Left ventricle myocardium superior (tissue), 1 donor: Measurements from ENCODE around the gene CCDC185. TPM values are rescaled to one million over a fixed set of nuclear protein-coding genes. Genes with fewer than 3 reads are reported as not detected.
A peak's percentile ranks its signal among the peaks of the same experiment; 100 is the strongest.
"Not testable (repeated sequence)": the region's sequence is repeated elsewhere in the genome, so short reads cannot be mapped to it uniquely, and the experiment has no call there.

Experiments
- ATAC-seq: fragments of 200-7000 bp; cut with Tn5 transposase; one replicate; pipeline ENCODE4 v1.9.1; 2020; ENCODE audit warnings: mild to moderate bottlenecking, moderate library complexity
- DNase-seq: peaks from one replicate; pipeline ENCODE4 v3.0.0-alpha.2; 2020
- intact Hi-C: fragments of 100-400 bp; cut with micrococcal nuclease; formaldehyde crosslinking; loops from one replicate; pipeline ENCODE4 v1.11.0; 2022
- total RNA-seq: library from RNA; stranded (reverse); fragmentation: NEBNext Ultra II Directional; extraction: Animal tissue kit (Norgen Biotek cat#: 25700); gene quantifications from one replicate; pipeline ENCODE4 v1.2.1, GENCODE V29; 2021
- donor health status: DM: no; HTN: yes; CAD: no; lungs with severe emphysema.

Gene CCDC185
- total RNA-seq, 1 donor from 2014 or later = not detected

DNA sequence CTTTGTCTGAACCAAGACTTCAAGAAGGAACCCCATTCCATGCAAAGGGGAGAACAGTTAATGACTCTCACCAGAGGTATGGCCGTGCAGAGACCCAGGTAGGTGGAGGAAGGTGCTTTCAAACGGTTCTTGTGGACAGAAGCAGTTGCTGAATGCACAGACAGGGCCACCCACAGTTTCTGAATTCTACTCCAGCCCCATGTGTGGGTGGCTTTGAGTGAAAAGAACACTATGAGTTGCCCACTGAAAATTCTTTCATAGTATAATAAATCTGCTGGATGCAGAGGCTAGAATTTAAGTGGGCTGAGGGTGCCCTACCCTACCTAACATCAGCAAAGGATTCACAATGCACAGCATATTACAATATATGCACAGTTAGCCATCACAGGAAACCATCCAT is 7.2 kb upstream of the CCDC185 start:
- DNase-seq (no peak), ATAC-seq (no peak)
- intact Hi-C loops = no loop called here

DNA sequence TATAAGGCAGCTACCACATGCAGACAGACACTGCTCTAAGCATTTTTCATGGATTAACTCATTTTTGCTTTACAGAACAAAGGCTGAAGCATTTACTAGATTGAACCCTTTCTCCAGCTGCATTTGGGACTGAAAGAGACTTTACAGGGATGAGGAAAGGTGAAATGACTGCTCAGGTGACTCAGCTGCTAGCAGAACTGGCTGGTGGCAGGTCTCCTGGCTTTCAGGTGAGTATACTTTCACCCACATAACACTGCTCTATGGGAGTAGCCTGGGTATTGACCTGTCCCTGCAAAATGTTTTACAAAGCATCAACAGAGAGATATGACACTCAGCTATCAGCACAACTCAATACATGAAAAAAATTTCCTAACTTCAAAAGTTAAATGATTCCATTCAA is 2.6 kb upstream of the CCDC185 start:
- ATAC-seq (no peak), DNase-seq (no peak)
- intact Hi-C loops = no loop called here

DNA sequence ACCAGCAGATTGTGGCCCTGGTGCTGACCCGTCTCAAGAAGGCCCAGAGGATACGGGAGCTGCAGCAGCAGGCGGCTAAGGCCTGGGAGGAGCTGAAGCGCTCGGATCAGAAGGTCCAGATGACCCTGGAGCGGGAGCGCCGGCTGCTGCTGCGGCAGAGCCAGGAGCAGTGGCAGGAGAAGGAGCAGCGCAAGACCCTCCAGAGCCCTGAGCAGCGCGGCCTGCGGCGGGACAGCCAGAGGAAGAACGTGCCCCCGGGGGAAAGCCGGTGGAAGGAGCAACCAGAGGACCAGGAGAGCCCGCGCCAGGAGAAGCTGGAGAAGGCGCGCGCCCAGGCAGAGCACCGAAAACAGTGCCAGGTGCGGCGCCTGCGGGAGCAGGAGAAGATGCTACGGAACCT is 1.0 kb downstream of the CCDC185 start:
- intact Hi-C loops = no loop called here
- ATAC-seq = no peak
- DNase-seq = no peak

DNA sequence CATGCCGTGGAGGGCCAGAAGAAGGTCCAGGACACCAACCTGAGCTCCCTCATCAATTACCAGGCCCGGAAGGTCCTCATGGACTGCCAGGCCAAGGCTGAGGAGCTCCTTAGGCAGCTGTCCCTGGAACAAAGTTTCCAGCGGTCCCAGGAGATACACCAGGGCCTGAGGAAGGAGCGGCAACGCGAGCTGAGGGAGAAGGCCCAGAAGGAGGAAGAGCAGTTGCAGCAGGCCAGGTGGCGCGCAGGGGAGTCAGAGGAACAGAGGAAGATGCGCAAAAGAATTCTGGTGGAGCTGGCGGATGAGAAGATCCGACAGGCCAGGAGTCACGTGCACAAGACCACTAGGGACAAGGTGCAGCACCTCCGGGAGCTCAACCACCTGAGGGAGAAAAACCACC is 1.5 kb downstream of the CCDC185 start:
- no peak for DNase-seq
- no peak for ATAC-seq
- intact Hi-C loops = no loop called here

DNA sequence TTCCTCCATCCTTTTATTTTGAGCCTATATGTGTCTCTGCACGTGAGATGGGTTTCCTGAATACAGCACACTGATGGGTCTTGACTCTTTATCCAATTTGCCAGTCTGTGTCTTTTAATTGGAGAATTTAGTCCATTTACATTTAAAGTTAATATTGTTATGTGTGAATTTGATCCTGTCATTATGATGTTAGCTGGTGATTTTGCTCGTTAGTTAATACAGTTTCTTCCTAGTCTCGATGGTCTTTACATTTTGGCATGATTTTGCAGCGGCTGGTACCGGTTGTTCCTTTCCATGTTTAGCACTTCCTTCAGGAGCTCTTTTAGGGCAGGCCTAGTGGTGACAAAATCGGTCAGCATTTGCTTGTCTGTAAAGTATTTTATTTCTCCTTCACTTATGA is 6.2 kb downstream of the CCDC185 start:
- intact Hi-C loops, ATAC-seq, DNase-seq: not testable (repeated sequence)

DNA sequence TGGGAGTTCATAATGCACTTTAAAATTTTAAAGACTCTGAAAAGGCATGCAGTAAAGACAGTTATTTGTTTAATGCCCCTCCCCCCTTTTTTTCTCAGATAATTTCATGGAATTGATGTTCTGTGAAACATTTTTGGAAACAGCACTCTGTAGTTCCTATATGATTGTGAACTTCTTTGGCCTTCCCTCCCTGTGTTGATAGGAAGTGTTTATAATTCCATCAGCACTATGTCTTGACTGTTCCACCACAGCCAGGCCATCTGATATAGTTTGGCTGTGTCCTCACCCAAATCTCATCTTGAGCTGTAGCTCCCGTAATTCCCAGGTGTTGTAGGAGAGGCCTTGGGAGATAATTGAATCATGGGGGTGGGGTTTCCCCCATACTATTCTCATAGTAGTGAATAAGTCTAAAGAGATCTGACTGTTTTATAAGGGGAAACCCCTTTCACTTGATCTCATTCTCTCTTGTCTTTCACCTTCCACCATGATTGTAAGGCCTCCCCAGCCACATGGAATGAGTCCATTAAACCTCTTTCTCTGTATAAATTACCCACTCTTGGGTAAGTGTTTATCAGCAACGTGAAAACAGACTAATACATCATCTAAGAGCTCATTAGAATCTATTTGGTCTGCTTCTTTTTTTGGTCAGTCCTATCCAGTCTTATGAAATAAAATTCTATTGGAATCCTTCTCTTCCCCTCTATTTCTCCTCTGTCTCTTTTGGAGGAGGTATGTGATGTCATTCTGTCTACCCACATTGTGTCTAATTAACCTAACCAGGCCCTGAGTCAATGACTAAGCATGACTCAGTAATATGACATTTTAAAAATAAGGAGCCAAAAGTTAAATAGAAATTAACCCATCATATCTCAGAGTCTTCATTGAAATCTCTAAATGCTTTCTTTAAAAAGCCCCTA is 8.9 kb downstream of the CCDC185 start:
- DNase-seq (no peak), ATAC-seq (no peak)
- intact Hi-C loops = no loop called here

DNA sequence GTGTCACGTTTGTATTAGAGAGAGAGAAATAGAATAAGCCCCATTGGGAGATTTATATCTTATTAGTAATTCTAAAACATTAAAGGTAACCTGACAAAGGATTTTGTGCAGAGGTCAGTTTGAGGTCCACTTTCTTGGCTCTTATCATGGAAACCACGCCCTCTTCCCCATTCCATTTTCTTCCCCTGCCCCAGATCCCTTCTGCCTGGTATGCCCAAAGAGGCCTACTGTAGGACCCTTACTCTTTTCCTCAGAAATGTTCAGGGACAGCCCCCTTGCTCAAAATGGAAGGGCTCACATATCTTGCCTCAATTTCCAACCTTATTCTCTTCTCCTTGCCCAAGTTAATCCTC is 9.6 kb downstream of the CCDC185 start:
- ATAC-seq = no peak
- intact Hi-C loops = no loop called here
- no peak for DNase-seq

DNA sequence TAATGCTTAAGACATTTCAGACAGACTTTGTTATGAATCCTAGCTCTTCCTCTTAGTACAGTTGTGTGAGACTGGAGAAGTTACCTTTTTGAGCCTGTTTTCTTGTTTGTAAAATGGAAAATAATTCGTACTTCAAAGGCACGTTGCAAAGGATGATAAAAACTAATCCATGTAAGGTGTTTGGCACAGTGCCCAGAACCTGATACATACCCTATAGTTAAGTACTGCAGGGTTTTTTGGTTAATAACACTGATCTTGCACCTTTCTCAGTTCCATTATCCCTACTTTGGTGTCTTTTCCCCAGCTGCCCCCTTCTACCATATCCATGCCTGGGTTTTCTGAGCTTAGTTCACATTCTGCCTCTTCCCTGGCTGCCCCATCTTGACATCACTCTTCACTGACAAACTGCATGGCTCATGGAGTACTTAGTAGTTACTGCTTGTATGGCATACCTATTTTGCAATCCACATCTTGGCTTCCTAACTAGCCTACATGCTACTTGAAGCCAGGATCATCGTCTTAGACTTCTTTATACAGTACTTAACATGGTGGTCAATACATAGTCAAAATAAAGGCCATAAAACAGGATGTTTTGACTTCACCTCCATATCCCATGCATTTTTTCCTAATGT is 10.1 kb downstream of the CCDC185 start:
- intact Hi-C loops = no loop called here
- no peak for ATAC-seq
- no peak for DNase-seq

DNA sequence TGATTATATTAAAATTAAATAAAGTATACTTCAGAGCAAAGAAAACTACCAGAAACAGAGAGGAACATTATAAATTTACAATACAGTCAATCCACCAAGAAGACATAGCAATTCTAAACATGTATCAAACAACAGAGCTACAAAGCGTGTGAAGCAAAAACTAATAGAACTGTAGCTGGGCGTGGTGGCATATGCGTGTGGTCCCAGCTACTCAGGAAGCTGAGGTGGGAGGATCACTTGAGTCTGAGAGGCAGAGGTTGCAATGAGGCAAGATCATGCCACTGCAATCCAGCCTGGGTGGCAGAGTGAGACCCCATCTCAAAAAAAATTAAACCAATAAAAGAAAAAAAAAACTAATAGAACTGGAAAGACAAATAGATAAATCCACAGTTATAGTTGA is 12.3 kb downstream of the CCDC185 start:
- no peak for ATAC-seq
- intact Hi-C loops = no loop called here
- DNase-seq = no peak

DNA sequence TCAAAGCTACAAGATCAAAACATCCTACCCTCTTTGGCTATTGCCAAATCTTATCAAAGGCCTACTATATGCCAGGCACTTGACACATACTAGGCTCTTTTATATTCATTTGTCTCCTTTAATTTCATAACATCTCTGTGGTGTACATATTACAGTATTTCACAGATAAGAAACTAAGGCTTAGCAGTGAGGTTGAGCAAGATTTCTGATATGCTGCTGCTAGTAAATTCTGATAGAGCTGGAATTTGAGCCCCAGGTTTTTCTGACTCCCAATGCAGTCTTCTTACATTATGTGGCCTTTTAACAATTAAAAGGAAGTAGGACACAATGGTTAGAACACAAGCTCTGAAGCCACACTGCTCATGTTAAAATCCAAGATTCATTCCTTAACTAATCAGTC is 16.8 kb downstream of the CCDC185 start:
- DNase-seq (no peak), ATAC-seq (no peak)
- intact Hi-C loops = no loop called here

DNA sequence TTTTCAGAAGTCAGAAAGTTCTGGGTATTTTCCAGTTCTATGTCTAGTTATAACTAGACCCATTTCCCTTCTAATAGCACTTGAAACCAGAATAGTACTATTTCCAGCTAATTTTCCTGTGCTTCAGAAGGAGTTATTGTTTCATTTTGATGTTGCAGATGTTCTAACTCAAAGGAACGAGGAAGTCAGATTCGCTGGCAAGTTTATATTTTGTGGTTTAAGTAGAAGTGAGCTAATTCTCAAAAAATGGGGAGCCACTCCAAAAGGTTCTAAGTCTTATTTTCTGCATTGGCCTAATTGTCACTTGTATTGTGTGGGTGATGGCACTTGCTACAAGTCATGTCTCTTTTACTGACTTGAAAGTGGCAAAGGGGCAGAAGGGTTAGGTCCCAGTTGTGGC is 18.1 kb downstream of the CCDC185 start:
- ATAC-seq (no peak), DNase-seq (no peak)
- intact Hi-C loops = no loop called here

DNA sequence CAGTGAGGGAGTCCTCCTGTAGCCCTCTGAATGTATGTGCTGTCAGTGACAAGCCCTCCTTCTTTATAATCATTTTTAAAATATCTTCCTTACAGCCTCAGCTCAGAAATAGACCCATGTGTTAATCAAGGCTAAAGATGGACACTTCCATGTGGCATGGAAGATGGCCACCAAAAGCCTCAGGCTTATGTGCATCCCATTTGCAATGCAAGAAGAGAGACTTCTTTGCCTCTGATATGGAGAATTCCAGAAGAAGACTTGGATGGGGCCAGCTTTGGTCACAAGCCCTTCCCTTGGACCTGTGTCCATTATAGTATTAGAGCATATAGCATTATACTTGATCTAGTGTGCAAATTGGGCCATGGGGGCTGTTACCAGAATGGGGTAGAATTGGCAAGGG is 18.5 kb downstream of the CCDC185 start:
- ATAC-seq (no peak), DNase-seq (no peak)
- intact Hi-C loops = no loop called here

DNA sequence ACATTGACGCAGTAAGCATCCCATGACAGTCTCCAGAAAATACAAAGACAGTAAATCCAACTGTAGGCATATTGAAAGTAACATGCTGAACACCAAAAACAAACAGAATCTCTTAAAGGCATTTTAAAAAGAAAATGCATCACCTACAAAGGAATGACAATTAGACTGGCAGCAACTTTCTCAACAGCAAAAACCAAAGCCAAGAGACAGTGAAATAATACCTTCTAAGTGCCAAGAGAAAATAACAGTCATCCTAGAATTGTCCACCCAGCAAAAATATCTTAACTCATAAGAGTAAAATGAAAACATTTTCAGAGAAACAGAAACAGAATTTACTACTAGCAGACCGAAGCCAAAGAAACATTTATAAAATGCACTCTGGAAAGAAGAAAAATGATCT is 20.0 kb downstream of the CCDC185 start:
- ATAC-seq (no peak), DNase-seq (no peak)
- intact Hi-C loops = no loop called here

DNA sequence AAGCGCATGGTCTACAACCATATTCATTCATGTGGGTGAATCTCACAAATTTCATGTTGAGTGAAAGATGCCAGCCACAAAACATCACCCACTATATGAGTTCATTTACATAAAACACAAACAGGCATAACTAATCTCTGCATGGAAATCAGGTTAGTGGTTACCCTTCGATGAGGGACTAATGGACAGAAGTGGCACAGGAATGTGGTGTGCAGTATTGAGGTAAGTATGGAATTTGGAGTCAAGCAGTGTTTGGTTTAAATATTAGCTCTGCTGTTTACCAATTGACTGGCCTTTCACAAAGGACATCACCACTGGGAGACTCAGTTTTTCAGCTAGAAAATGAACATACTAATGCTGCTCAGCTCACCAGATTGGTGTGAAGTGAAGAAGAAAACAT is 24.2 kb downstream of the CCDC185 start:
- ATAC-seq (no peak), DNase-seq (no peak)
- intact Hi-C loops = no loop called here

DNA sequence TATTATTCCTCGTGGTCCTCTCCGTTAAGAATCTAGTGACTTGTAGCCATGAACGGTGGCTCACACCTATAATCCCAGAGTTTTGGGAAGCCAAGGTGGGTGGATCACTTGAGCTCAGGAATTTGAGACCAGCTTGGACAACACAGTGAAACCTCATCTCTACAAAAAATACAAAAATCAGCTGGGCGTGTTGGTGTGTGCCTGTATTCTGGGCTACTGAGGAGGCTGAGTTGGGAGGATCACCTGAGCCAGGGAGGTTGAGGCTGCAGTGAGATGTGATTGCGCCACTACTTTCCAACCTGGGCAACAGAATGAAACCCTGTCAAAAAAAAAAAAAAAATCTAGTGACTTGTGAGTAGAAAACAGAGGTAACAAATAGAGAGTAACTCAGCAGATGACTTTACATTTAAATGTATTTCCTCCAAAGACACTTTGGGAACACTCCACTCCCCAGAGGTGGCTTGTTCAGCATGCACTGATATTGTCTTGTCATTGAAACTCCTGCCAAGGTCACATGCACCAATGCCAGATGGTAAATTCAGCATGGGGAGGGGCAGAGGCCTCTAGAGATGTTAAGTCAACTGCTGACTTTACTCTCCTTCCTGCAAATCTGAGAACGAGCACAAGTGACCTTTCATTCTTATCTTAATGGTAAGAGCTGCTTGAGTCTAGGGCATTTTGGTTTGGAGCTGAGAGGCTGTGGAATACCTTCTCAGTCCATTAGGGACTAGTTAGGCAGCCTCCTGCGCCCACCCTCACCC is 24.9 kb downstream of the CCDC185 start:
- intact Hi-C loops = no loop called here
- peak; percentile 78 for ATAC-seq
- DNase-seq = no peak

DNA sequence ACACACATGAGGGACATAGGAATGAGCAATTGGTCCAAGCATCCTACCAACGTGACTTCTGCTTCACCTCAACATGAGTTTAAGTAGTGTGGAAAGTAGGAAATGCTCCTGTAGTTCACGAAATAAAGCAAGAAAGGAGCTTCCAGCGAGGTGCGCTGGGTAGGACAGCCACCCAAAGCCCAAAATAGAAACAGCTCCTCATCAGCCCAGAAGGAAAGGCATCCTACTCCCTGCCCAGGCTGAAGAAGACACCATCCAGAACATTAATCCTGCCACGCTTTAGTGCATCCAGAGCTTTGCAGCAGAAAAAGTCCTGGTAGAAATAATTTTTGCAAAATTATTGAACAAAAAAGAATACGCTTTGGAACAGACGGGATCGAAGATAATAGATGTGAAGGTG is 25.9 kb downstream of the CCDC185 start:
- DNase-seq (no peak), ATAC-seq (peak; percentile 61)
- intact Hi-C loops = no loop called here

DNA sequence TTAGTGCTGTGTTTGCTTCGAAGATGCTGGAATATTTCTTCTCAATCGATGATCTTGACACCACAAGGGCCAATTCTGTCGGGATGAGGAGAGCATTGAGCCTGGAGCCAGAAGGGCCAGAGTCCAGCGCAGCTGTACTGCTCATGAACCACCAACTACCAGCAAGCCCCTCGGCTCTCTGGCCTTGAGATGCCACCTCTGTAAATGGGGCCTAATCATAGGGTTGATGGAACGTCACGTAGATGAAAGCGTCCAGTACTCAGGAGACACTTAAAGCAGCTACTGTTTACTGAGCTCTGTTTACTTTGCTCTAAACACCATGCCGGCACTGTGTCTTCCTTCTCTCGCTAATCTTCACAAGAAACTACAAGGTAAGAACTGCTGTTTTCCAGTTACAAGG is 26.3 kb downstream of the CCDC185 start:
- intact Hi-C loops = no loop called here
- ATAC-seq = no peak
- DNase-seq = no peak

DNA sequence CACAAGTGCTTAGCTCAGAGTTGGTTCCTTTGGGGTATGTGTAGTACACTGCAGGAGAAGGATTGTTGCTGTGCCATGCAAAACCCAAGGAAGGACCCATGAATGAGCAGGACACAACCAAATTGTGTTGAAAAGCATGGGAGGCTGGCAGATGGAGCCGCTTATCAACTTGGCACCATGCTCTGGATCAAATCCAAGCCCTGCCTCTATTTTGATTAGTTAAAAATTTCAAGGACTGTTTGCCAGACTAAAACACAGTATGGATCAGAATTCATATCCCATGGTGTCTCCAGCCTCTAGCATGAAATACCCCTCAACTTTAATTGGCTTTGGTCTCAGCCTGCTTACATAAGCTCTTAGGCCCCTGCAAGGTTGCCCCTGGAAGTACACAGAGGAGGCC is 27.8 kb downstream of the CCDC185 start:
- peak; percentile 37 for DNase-seq
- ATAC-seq = peak; percentile 31

DNA sequence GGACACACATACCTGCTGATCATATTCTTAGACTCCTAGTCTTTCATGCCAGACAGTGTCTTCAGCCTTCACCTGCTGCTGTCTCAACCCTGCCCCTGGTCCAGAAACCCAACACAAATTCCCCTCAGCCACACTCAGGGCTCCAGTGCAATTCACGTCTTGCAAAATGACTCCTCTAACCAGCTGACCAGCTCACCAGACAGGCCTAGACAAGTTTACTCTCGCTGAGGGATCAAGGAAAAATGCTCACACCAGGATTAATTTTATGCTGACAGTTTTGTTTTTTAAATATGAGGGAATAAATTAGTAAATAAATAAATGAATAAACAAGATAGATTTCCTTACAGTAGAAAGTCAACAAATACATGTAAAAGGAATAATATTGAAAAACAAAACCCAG is 28.5 kb downstream of the CCDC185 start:
- ATAC-seq = no peak

More for the DNA sequence above, 27.8 kb downstream of the CCDC185 start:
- intact Hi-C loops = no loop called here

DNA sequence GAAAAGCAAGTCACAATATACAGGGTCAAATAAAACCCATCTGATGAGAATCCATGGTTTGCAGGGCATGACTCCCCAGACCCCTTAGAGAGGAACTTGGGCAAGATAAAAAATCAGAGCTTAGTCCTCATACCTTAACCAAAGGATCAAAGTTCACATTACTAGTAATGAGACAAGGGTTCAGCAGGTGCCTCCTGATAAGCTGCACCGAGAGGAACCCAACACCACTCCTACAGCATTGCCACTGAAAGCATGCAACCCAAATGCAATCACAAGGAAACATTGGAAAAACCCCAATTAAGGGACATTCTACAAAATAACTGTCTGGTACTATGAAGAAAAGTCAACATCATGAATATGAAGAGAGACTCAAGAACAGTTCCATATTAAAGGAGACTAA is 29.7 kb downstream of the CCDC185 start:
- DNase-seq = no peak
- no peak for ATAC-seq
- intact Hi-C loops = no loop called here

More for the DNA sequence above, 28.5 kb downstream of the CCDC185 start:
- DNase-seq = no peak
- intact Hi-C loops = no loop called here
